ENCODE data around the gene FOXN1. TPM values are rescaled to one million over a fixed set of nuclear protein-coding genes. Genes with fewer than 3 reads are reported as not detected.

FOXN1 gene
- polyA plus RNA-seq, 4 donors, result 0.16 TPM; not detected in 3

DNA sequence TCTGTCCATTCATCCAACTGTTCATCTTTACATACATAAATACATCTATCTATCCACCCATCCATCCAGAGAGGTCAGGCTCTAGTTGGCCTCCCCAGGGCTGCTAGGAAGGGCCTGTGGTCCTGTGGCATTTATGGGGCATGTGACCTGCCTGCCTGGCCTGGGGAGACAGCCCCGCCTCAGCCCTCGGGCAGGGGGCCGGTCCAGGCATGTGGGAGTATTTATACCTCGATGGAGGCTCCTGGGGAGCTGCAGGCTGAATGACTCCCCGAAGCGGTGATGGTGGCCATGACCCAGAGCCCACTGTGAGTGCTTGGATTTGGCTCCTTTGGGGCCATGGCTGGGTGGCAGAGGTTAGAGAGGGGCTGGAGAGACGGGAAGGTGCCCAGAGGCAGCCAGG, 7.3 kb downstream of the FOXN1 start:
- Histone ChIP-seq H3K4me1 (ENCODE audit: control insufficient read depth in 3 of 3, insufficient read depth in 2 of 3, low read depth in 1 of 3, low read length in 2 of 3) (peaks cover 0 to 8% (median 0%) of the 10 kb centered on the region in 3 donors), H3K4me3 (ENCODE audit: low read depth in 1 of 3, low read length in 3 of 3) (no peak overlapping the region), H3K27ac (ENCODE audit: low read depth in 1 of 3, low read length in 2 of 3) (no peak overlapping the region), H3K36me3 (ENCODE audit: control insufficient read depth in 3 of 3, insufficient read depth in 2 of 3, low read depth in 1 of 3, low read length in 3 of 3) (no peaks in the 10 kb centered on the region), H3K27me3 (ENCODE audit: control insufficient read depth in 3 of 3, insufficient read depth in 3 of 3, low read length in 3 of 3) (peaks cover 0 to 18% (median 2%) of the 10 kb centered on the region in 3 donors), H3K9me3 (ENCODE audit: control insufficient read depth in 2 of 2, insufficient read depth in 1 of 2, low read depth in 1 of 2, low read length in 1 of 2) (peaks cover 0 to 7% of the 10 kb centered on the region in 2 donors)
- FAIRE-seq, result no peak
- 65 to 75% (median 71%) methylated on average over 7 of the region's 7 CpGs for WGBS, 3 donors
- DNase-seq, result no peak

- H3K9me3 ChIP-seq (ENCODE audit: control insufficient read depth in 2 of 2, insufficient read depth in 1 of 2, low read depth in 1 of 2, low read length in 1 of 2), result peaks cover 0 to 7% of the 10 kb centered on the region in 2 donors
- H3K4me1 ChIP-seq (ENCODE audit: control insufficient read depth in 3 of 3, insufficient read depth in 2 of 3, low read depth in 1 of 3, low read length in 2 of 3), result peaks cover 0 to 8% (median 0%) of the 10 kb centered on the region in 3 donors
- H3K4me3 ChIP-seq (ENCODE audit: low read depth in 1 of 3, low read length in 3 of 3), result no peak overlapping the region
- H3K27ac ChIP-seq (ENCODE audit: low read depth in 1 of 3, low read length in 2 of 3), result peak overlapping the region in 1 of 3 donors; percentile 38
- FAIRE-seq, result no peak
- 11 to 45% (median 28%) methylated on average over 16 of the region's 16 CpGs for WGBS, 3 donors
- peaks cover 0 to 12% (median 2%) of the 10 kb centered on the region in 3 donors for H3K27me3 ChIP-seq (ENCODE audit: control insufficient read depth in 3 of 3, insufficient read depth in 3 of 3, low read length in 3 of 3)
- peak; percentile 47 to 58 for DNase-seq
- no peaks in the 10 kb centered on the region for H3K36me3 ChIP-seq (ENCODE audit: control insufficient read depth in 3 of 3, insufficient read depth in 2 of 3, low read depth in 1 of 3, low read length in 3 of 3)
Measured at GRCh38 chr17:28514561-28515002, 8.4 kb downstream of the FOXN1 start.

GRCh38 chr17:28515518-28515917, 9.4 kb downstream of the FOXN1 start:
- H3K27me3 ChIP-seq (ENCODE audit: control insufficient read depth in 3 of 3, insufficient read depth in 3 of 3, low read length in 3 of 3), result peaks cover 0 to 9% (median 2%) of the 10 kb centered on the region in 3 donors

GRCh38 chr17:28518132-28518531, 12.0 kb downstream of the FOXN1 start:
- 71 to 72% (median 71%) methylated on average over 6 of the region's 6 CpGs for WGBS, 3 donors
- Histone ChIP-seq H3K27me3 (ENCODE audit: control insufficient read depth in 3 of 3, insufficient read depth in 3 of 3, low read length in 3 of 3) (peaks cover 0 to 3% (median 2%) of the 10 kb centered on the region in 3 donors), H3K27ac (ENCODE audit: low read depth in 1 of 3, low read length in 2 of 3) (no peak overlapping the region), H3K9me3 (ENCODE audit: control insufficient read depth in 2 of 2, insufficient read depth in 1 of 2, low read depth in 1 of 2, low read length in 1 of 2) (peaks cover 0 to 7% of the 10 kb centered on the region in 2 donors), H3K4me1 (ENCODE audit: control insufficient read depth in 3 of 3, insufficient read depth in 2 of 3, low read depth in 1 of 3, low read length in 2 of 3) (peaks cover 0 to 8% (median 0%) of the 10 kb centered on the region in 3 donors), H3K36me3 (ENCODE audit: control insufficient read depth in 3 of 3, insufficient read depth in 2 of 3, low read depth in 1 of 3, low read length in 3 of 3) (no peaks in the 10 kb centered on the region), H3K4me3 (ENCODE audit: low read depth in 1 of 3, low read length in 3 of 3) (no peak overlapping the region)
- DNase-seq (no peak), FAIRE-seq (no peak)

More at GRCh38 chr17:28515518-28515917, 9.4 kb downstream of the FOXN1 start:
- no peak overlapping the region for H3K27ac ChIP-seq (ENCODE audit: low read depth in 1 of 3, low read length in 2 of 3)
- DNase-seq, result no peak
- H3K4me3 ChIP-seq (ENCODE audit: low read depth in 1 of 3, low read length in 3 of 3), result no peak overlapping the region
- 90 to 100% (median 91%) methylated on average over 1 of the region's 1 CpG for WGBS, 3 donors
- FAIRE-seq, result no peak
- H3K4me1 ChIP-seq (ENCODE audit: control insufficient read depth in 3 of 3, insufficient read depth in 2 of 3, low read depth in 1 of 3, low read length in 2 of 3), result peaks cover 0 to 8% (median 0%) of the 10 kb centered on the region in 3 donors
- peaks cover 0 to 7% of the 10 kb centered on the region in 2 donors for H3K9me3 ChIP-seq (ENCODE audit: control insufficient read depth in 2 of 2, insufficient read depth in 1 of 2, low read depth in 1 of 2, low read length in 1 of 2)
- no peaks in the 10 kb centered on the region for H3K36me3 ChIP-seq (ENCODE audit: control insufficient read depth in 3 of 3, insufficient read depth in 2 of 3, low read depth in 1 of 3, low read length in 3 of 3)

GRCh38 chr17:28518578-28518977, 12.4 kb downstream of the FOXN1 start:
- FAIRE-seq, result no peak

DNA sequence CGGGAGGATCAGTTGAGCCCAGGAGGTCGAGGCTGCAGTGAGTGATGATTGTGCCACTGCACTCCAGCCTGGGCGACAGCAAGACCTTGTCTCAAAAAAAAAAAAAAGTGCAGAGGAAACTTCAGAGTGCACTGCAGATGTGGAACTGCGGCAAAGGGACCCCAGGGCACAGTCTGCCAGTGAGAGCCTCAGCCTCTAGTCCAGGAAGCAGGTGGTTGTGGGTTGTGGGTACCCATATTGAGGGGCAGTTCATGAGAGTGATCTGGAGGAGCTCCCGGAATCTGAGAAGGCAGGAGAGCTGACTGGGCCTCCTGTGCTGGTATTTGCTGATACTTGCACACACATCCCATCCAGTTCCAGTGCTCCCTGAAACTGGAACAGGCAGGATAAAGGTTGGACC, 13.1 kb downstream of the FOXN1 start:
- no peak overlapping the region for H3K27ac ChIP-seq (ENCODE audit: low read depth in 1 of 3, low read length in 2 of 3)
- no peaks in the 10 kb centered on the region for H3K27me3 ChIP-seq (ENCODE audit: control insufficient read depth in 3 of 3, insufficient read depth in 3 of 3, low read length in 3 of 3)
- FAIRE-seq (no peak), DNase-seq (no peak)
- H3K4me1 ChIP-seq (ENCODE audit: control insufficient read depth in 3 of 3, insufficient read depth in 2 of 3, low read depth in 1 of 3, low read length in 2 of 3), result peaks cover 0 to 5% (median 0%) of the 10 kb centered on the region in 3 donors
- peaks cover 0 to 7% of the 10 kb centered on the region in 2 donors for H3K9me3 ChIP-seq (ENCODE audit: control insufficient read depth in 2 of 2, insufficient read depth in 1 of 2, low read depth in 1 of 2, low read length in 1 of 2)
- H3K4me3 ChIP-seq (ENCODE audit: low read depth in 1 of 3, low read length in 3 of 3), result no peak overlapping the region
- 48 to 74% (median 60%) methylated on average over 5 of the region's 5 CpGs for WGBS, 3 donors
- H3K36me3 ChIP-seq (ENCODE audit: control insufficient read depth in 3 of 3, insufficient read depth in 2 of 3, low read depth in 1 of 3, low read length in 3 of 3), result no peaks in the 10 kb centered on the region

More at GRCh38 chr17:28518578-28518977, 12.4 kb downstream of the FOXN1 start:
- WGBS, 3 donors, result 74 to 82% (median 81%) methylated on average over 7 of the region's 7 CpGs
- H3K36me3 ChIP-seq (ENCODE audit: control insufficient read depth in 3 of 3, insufficient read depth in 2 of 3, low read depth in 1 of 3, low read length in 3 of 3), result no peaks in the 10 kb centered on the region
- peaks cover 0 to 7% of the 10 kb centered on the region in 2 donors for H3K9me3 ChIP-seq (ENCODE audit: control insufficient read depth in 2 of 2, insufficient read depth in 1 of 2, low read depth in 1 of 2, low read length in 1 of 2)
- no peak for DNase-seq
- H3K4me1 ChIP-seq (ENCODE audit: control insufficient read depth in 3 of 3, insufficient read depth in 2 of 3, low read depth in 1 of 3, low read length in 2 of 3), result peaks cover 0 to 8% (median 0%) of the 10 kb centered on the region in 3 donors
- no peak overlapping the region for H3K27ac ChIP-seq (ENCODE audit: low read depth in 1 of 3, low read length in 2 of 3)
- H3K27me3 ChIP-seq (ENCODE audit: control insufficient read depth in 3 of 3, insufficient read depth in 3 of 3, low read length in 3 of 3), result peaks cover 0 to 3% (median 2%) of the 10 kb centered on the region in 3 donors
- no peak overlapping the region for H3K4me3 ChIP-seq (ENCODE audit: low read depth in 1 of 3, low read length in 3 of 3)

GRCh38 chr17:28520687-28521086, 14.5 kb downstream of the FOXN1 start:
- H3K4me1 ChIP-seq (ENCODE audit: control insufficient read depth in 3 of 3, insufficient read depth in 2 of 3, low read depth in 1 of 3, low read length in 2 of 3), result peaks cover 0 to 14% (median 0%) of the 10 kb centered on the region in 3 donors
- H3K27ac ChIP-seq (ENCODE audit: low read depth in 1 of 3, low read length in 2 of 3), result no peak overlapping the region
- FAIRE-seq (no peak), DNase-seq (no peak)
- no peak overlapping the region for H3K4me3 ChIP-seq (ENCODE audit: low read depth in 1 of 3, low read length in 3 of 3)
- no peaks in the 10 kb centered on the region for H3K27me3 ChIP-seq (ENCODE audit: control insufficient read depth in 3 of 3, insufficient read depth in 3 of 3, low read length in 3 of 3)
- H3K36me3 ChIP-seq (ENCODE audit: control insufficient read depth in 3 of 3, insufficient read depth in 2 of 3, low read depth in 1 of 3, low read length in 3 of 3), result no peaks in the 10 kb centered on the region
- peaks cover 0 to 7% of the 10 kb centered on the region in 2 donors for H3K9me3 ChIP-seq (ENCODE audit: control insufficient read depth in 2 of 2, insufficient read depth in 1 of 2, low read depth in 1 of 2, low read length in 1 of 2)
- 78 to 88% (median 80%) methylated on average over 6 of the region's 6 CpGs for WGBS, 3 donors

DNA sequence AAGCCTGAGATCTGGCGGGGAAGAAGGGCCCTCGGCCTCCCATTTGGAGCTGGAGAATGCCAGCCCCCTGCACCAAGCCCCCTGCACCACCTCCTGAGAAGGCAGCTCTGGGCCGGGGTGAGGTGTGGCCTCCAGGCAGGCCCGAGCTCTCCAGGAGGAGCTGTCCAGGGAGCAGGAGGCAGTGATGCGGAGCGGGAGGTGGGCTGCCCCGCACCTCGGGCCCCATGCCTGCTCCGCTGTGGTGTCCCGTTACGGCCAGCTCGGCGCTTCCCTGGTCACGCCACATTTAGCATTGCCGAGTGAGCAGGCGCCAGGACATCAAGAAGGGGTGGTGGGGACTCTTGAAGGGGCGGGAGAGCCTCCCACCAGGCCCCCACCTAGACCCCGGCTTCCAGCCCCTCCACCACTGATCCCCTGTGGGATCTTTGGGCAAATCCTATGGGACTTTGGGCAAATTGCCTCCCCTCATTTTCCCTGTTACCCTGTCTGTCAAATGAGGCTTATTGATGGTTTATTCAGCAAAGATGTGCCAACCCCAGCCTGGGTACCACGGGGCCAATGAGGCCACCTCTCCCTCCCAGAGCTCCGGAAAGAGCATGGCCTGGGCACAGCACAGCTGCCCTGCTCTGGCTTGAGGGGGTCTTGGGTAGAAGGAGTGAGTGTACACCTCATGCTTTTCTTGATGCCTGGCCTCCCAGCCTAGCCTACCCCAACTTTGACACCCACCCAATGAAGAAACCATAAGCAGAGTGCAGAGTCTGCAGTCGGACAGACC, 15.3 kb downstream of the FOXN1 start:
- Histone ChIP-seq H3K4me1 (ENCODE audit: control insufficient read depth in 3 of 3, insufficient read depth in 2 of 3, low read depth in 1 of 3, low read length in 2 of 3) (peaks cover 0 to 20% (median 0%) of the 10 kb centered on the region in 3 donors), H3K4me3 (ENCODE audit: low read depth in 1 of 3, low read length in 3 of 3) (no peak overlapping the region), H3K27me3 (ENCODE audit: control insufficient read depth in 3 of 3, insufficient read depth in 3 of 3, low read length in 3 of 3) (no peaks in the 10 kb centered on the region), H3K27ac (ENCODE audit: low read depth in 1 of 3, low read length in 2 of 3) (no peak overlapping the region), H3K36me3 (ENCODE audit: control insufficient read depth in 3 of 3, insufficient read depth in 2 of 3, low read depth in 1 of 3, low read length in 3 of 3) (no peaks in the 10 kb centered on the region), H3K9me3 (ENCODE audit: control insufficient read depth in 2 of 2, insufficient read depth in 1 of 2, low read depth in 1 of 2, low read length in 1 of 2) (peaks cover 0 to 4% of the 10 kb centered on the region in 2 donors)
- WGBS, 3 donors, result 76 to 88% (median 88%) methylated on average over 21 of the region's 21 CpGs
- DNase-seq (no peak), FAIRE-seq (no peak)

Measured in small intestine (tissue), 7 donors.